H1 (cell line): ENCODE data around the gene CGB3. TPM values are rescaled to one million over a fixed set of nuclear protein-coding genes. Genes with fewer than 3 reads are reported as not detected.

ENCODE experiments used
- BRCA1 ChIP-seq: IDR thresholded peaks from 2 replicates; pipeline ENCODE4 v1.6.1; 2012; ENCODE audit warnings: low read depth, low read length, improper control_type of control experiment
- CHD2 ChIP-seq: IDR thresholded peaks from 2 replicates; pipeline ENCODE4 v1.6.1; 2012; ENCODE audit warnings: low read length, improper control_type of control experiment
- CHD7 ChIP-seq: fragments of 300-600 bp; sonication (generic); IDR thresholded peaks from 2 replicates; pipeline ENCODE4 v1.7.1; 2012; ENCODE audit warnings: low read length, moderate library complexity, mild to moderate bottlenecking, inconsistent platforms; ENCODE audit not compliant: insufficient replicate concordance
- GABPA ChIP-seq: IDR thresholded peaks from 2 replicates; pipeline ENCODE4 v1.6.1; 2011; ENCODE audit warnings: mild to moderate bottlenecking, low read length, moderate library complexity, borderline replicate concordance; ENCODE audit not compliant: insufficient read depth
- KDM4A ChIP-seq: IDR thresholded peaks from one replicate; pipeline ENCODE4 v1.7.1; 2012; ENCODE audit warnings: low read depth, mild to moderate bottlenecking, moderate library complexity, low read length, inconsistent platforms; ENCODE audit not compliant: severe bottlenecking
- SUZ12 ChIP-seq: fragments of 200-600 bp; sonication (generic); IDR thresholded peaks from 2 replicates; pipeline ENCODE4 v1.6.1; 2012; ENCODE audit warnings: mild to moderate bottlenecking, inconsistent platforms, low read length, moderate library complexity, mixed read lengths
- polyA plus RNA-seq, 7 experiments: library from polyadenylated mRNA; depleted of rRNA in 3 of 7; stranded (reverse) in 5 of 7; unstranded in 2 of 7; fragments of >200 nt in 5 of 7; fragments of 200-250 nt in 2 of 7; gene quantifications; 1 replicate in 5 of 7; 2 replicates in 1 of 7; 4 replicates in 1 of 7; pipeline versions ENCODE4 v1.2.1 to v1.2.3, GENCODE V29; 2011 to 2013; ENCODE audit warnings: missing spikeins in 2 of 7, mixed read lengths in 2 of 7
- total RNA-seq: library from RNA; stranded (reverse); fragmentation: NEBNext Ultra II Directional; extraction: Animal tissue kit (Norgen Biotek cat#: 25700); gene quantifications from 2 replicates; pipeline ENCODE4 v1.2.1, GENCODE V29; 2021

The CGB3 gene
- total and polyA plus RNA-seq, 2 of the 8 experiments (the other 6 are each of a cell fraction or from before 2014, with no cell fraction given), result not detected

GRCh38 chr19:49004133-49004532 lies 20.0 kb downstream of the CGB3 start (continued):
- TF ChIP-seq CHD2, result no peak
- no peak for TF ChIP-seq KDM4A
- no peak for TF ChIP-seq SUZ12
- TF ChIP-seq BRCA1, result no peak
- TF ChIP-seq CHD7, result no peak
- no peak for TF ChIP-seq GABPA
